Hepatocyte (in vitro differentiated cells): ENCODE data around the gene DUXA. TPM values are rescaled to one million over a fixed set of nuclear protein-coding genes. Genes with fewer than 3 reads are reported as not detected.
A peak's percentile ranks its signal among the peaks of the same experiment; 100 is the strongest.

Experiments used
- DNase-seq: peaks from one replicate; pipeline ENCODE4 v3.0.0-alpha.2; 2016; ENCODE audit warnings: low spot score
- H2AFZ ChIP-seq: fragments of 200-600 bp; sonication (generic); 2 replicates; pipeline ENCODE4 v1.6.0; 2016; ENCODE audit warnings: antibody characterized with exemption, mild to moderate bottlenecking
- H3K27ac ChIP-seq: fragments of 200-600 bp; sonication (generic); 2 replicates; pipeline ENCODE4 v1.5.1; 2016; ENCODE audit warnings: mild to moderate bottlenecking
- H3K27me3 ChIP-seq: fragments of 200-600 bp; sonication (generic); 2 replicates; pipeline ENCODE4 v1.6.1; 2016
- H3K36me3 ChIP-seq: fragments of 200-600 bp; sonication (generic); replicated peaks from 2 replicates; pipeline ENCODE4 v1.5.1; 2016; ENCODE audit warnings: low read depth; ENCODE audit not compliant: insufficient read depth
- H3K4me1 ChIP-seq: fragments of 200-600 bp; sonication (generic); 2 replicates; pipeline ENCODE4 v1.5.1; 2016; ENCODE audit warnings: mild to moderate bottlenecking, moderate library complexity; ENCODE audit not compliant: insufficient read depth
- H3K4me2 ChIP-seq: fragments of 200-600 bp; sonication (generic); 2 replicates; pipeline ENCODE4 v1.6.0; 2016
- H3K4me3 ChIP-seq: fragments of 200-600 bp; sonication (generic); 2 replicates; pipeline ENCODE4 v1.5.1; 2016; ENCODE audit warnings: mild to moderate bottlenecking
- H3K79me2 ChIP-seq: fragments of 200-600 bp; sonication (generic); 2 replicates; pipeline ENCODE4 v1.6.0; 2017; ENCODE audit warnings: mild to moderate bottlenecking
- H3K9me2 ChIP-seq: fragments of 200-600 bp; sonication (generic); replicated peaks from 2 replicates; pipeline ENCODE4 v1.6.0; 2017; ENCODE audit warnings: mild to moderate bottlenecking; ENCODE audit not compliant: insufficient read depth
- H3K9me3 ChIP-seq: fragments of 200-600 bp; sonication (generic); 2 replicates; pipeline ENCODE4 v1.5.1; 2016; ENCODE audit warnings: low read depth, mild to moderate bottlenecking
- H4K20me1 ChIP-seq: fragments of 200-600 bp; sonication (generic); 2 replicates; pipeline ENCODE4 v1.6.0; 2016; ENCODE audit warnings: mild to moderate bottlenecking; ENCODE audit not compliant: insufficient read depth, poor library complexity, severe bottlenecking
- CTCF ChIP-seq: fragments of 200-600 bp; sonication (generic); IDR thresholded peaks from 2 replicates; pipeline ENCODE4 v1.5.1; 2016; ENCODE audit warnings: antibody characterized with exemption, mild to moderate bottlenecking; ENCODE audit not compliant: poor library complexity
- EZH2 ChIP-seq: fragments of 200-600 bp; sonication (generic); IDR thresholded peaks from 2 replicates; pipeline ENCODE4 v1.6.1; 2016; ENCODE audit warnings: antibody characterized with exemption, mild to moderate bottlenecking, borderline replicate concordance
- EZH2phosphoT487 ChIP-seq: fragments of 200-600 bp; sonication (generic); IDR thresholded peaks from one replicate; pipeline ENCODE4 v1.6.1; 2018; ENCODE audit warnings: antibody characterized with exemption, mild to moderate bottlenecking, low read depth, moderate library complexity; ENCODE audit not compliant: unreplicated experiment, severe bottlenecking
- WGBS: methylation state at CpG from one replicate; pipeline ENCODE4 v1.1.6; 2016; ENCODE audit warnings: low lambda C conversion rate; ENCODE audit errors: missing lambda C conversion rate; 5-methylcytosine and 5-hydroxymethylcytosine counted together
- polyA plus RNA-seq: library from polyadenylated mRNA; unstranded; fragments of >200 nt; fragmentation: Nextera tagmentation; extraction: Ambion mirVana; gene quantifications from 2 replicates; pipeline ENCODE4 v1.2.1, GENCODE V29; 2016
- total RNA-seq: library from RNA; depleted of rRNA; stranded (reverse); fragments of >200 nt; gene quantifications from 2 replicates; pipeline ENCODE4 v1.2.3, GENCODE V29; 2014

Gene DUXA
- total and polyA plus RNA-seq, 2 experiments from 2014 or later: not detected

GRCh38 chr19:57190301-57190700 lies 23.0 kb upstream of the DUXA start:
- Histone ChIP-seq H3K79me2 (peaks cover 35% of the 10 kb centered on the region), H2AFZ (no peak overlapping the region), H3K4me3 (no peak overlapping the region), H3K9me3 (no peaks in the 10 kb centered on the region), H3K4me2 (no peak overlapping the region), H4K20me1 (peaks cover 15% of the 10 kb centered on the region), H3K27ac (no peak overlapping the region), H3K27me3 (no peaks in the 10 kb centered on the region), H3K4me1 (peaks cover 12% of the 10 kb centered on the region), H3K9me2 (peaks cover 2% of the 10 kb centered on the region), H3K36me3 (peaks cover 4% of the 10 kb centered on the region)
- 88% methylated on average over 3 of the region's 3 CpGs for WGBS
- no peak for DNase-seq
- no peak for TF ChIP-seq EZH2phosphoT487
- no peak for TF ChIP-seq CTCF
- TF ChIP-seq EZH2: no peak

GRCh38 chr19:57171551-57172081 lies 4.3 kb upstream of the DUXA start:
- H4K20me1 ChIP-seq: no peaks in the 10 kb centered on the region
- H3K27ac ChIP-seq: peak overlapping the region; percentile 77
- H3K4me1 ChIP-seq: no peaks in the 10 kb centered on the region
- peak overlapping the region; percentile 75 for H3K4me2 ChIP-seq
- no peaks in the 10 kb centered on the region for H3K79me2 ChIP-seq
- no peaks in the 10 kb centered on the region for H3K9me3 ChIP-seq
- TF ChIP-seq CTCF: no peak
- no peak for TF ChIP-seq EZH2phosphoT487
- TF ChIP-seq EZH2: no peak
- DNase-seq: peak; percentile 76
- H3K4me3 ChIP-seq: peak overlapping the region; percentile 29
- H3K27me3 ChIP-seq: no peaks in the 10 kb centered on the region
- H2AFZ ChIP-seq: peak overlapping the region; percentile 97
- no peaks in the 10 kb centered on the region for H3K9me2 ChIP-seq
- WGBS: 9% methylated on average over 12 of the region's 42 CpGs
- no peaks in the 10 kb centered on the region for H3K36me3 ChIP-seq

GRCh38 chr19:57165846-57166245 lies 1.4 kb downstream of the DUXA start:
- TF ChIP-seq EZH2 (no peak), CTCF (no peak), EZH2phosphoT487 (no peak)

GRCh38 chr19:57161985-57162539 lies 5.2 kb downstream of the DUXA start:
- H3K4me2 ChIP-seq: no peak overlapping the region
- 76% methylated on average over 5 of the region's 5 CpGs for WGBS
- no peaks in the 10 kb centered on the region for H3K4me1 ChIP-seq
- no peaks in the 10 kb centered on the region for H3K9me2 ChIP-seq
- no peak overlapping the region for H3K27ac ChIP-seq
- no peak for DNase-seq
- H3K9me3 ChIP-seq: no peaks in the 10 kb centered on the region
- H3K36me3 ChIP-seq: no peaks in the 10 kb centered on the region
- TF ChIP-seq CTCF: no peak
- no peak for TF ChIP-seq EZH2
- no peak for TF ChIP-seq EZH2phosphoT487
- H3K4me3 ChIP-seq: no peak overlapping the region
- no peaks in the 10 kb centered on the region for H3K79me2 ChIP-seq
- no peaks in the 10 kb centered on the region for H3K27me3 ChIP-seq
- H2AFZ ChIP-seq: no peak overlapping the region
- no peaks in the 10 kb centered on the region for H4K20me1 ChIP-seq

More at GRCh38 chr19:57165846-57166245, 1.4 kb downstream of the DUXA start:
- Histone ChIP-seq H3K79me2 (no peaks in the 10 kb centered on the region), H4K20me1 (no peaks in the 10 kb centered on the region), H3K36me3 (no peaks in the 10 kb centered on the region), H3K27me3 (no peaks in the 10 kb centered on the region), H3K4me1 (no peaks in the 10 kb centered on the region), H2AFZ (no peak overlapping the region), H3K27ac (no peak overlapping the region), H3K4me2 (no peak overlapping the region), H3K9me3 (no peaks in the 10 kb centered on the region), H3K4me3 (no peak overlapping the region), H3K9me2 (no peaks in the 10 kb centered on the region)
- no peak for DNase-seq
- WGBS: 69% methylated on average over 7 of the region's 7 CpGs
